ENCODE results near the gene NRM.

Gene NRM

GRCh38 chr6:30727920-30728553 lies 37.3 kb upstream of the NRM start:
- H3K4me3 ChIP-seq (replicated peaks; ENCODE audit: insufficient read depth, low read length), result no peak overlapping the region
- H3K27ac ChIP-seq (replicated peaks), result no peak overlapping the region
- TF ChIP-seq CTCF (IDR thresholded peaks at IDR 0.05; ENCODE audit: insufficient read depth, low read length) (no peak), GABPA (IDR thresholded peaks at IDR 0.05; ENCODE audit: low read depth) (no peak), REST (IDR thresholded peaks at IDR 0.05; ENCODE audit: insufficient replicate concordance, low read depth) (no peak), SPI1 (IDR thresholded peaks at IDR 0.05; ENCODE audit: borderline replicate concordance, low read depth) (no peak), POLR2AphosphoS5 (IDR thresholded peaks at IDR 0.05; ENCODE audit: low read depth) (no peak)
- H3K27me3 ChIP-seq (ENCODE audit: insufficient read depth, poor library complexity, severe bottlenecking), result no peaks in the 10 kb centered on the region
- no peak for DNase-seq (ENCODE audit: low read depth in 1 of 2, low spot score in 1 of 2)

GRCh38 chr6:30726506-30727413 lies 36.0 kb upstream of the NRM start:
- Histone ChIP-seq H3K27ac (replicated peaks) (no peak overlapping the region), H3K27me3 (ENCODE audit: insufficient read depth, poor library complexity, severe bottlenecking) (no peaks in the 10 kb centered on the region), H3K4me3 (replicated peaks; ENCODE audit: insufficient read depth, low read length) (no peak overlapping the region)
- no peak for DNase-seq (ENCODE audit: low read depth in 1 of 2, low spot score in 1 of 2)
- TF ChIP-seq SPI1 (IDR thresholded peaks at IDR 0.05; ENCODE audit: borderline replicate concordance, low read depth) (no peak), GABPA (IDR thresholded peaks at IDR 0.05; ENCODE audit: low read depth) (no peak), CTCF (IDR thresholded peaks at IDR 0.05; ENCODE audit: insufficient read depth, low read length) (no peak), POLR2AphosphoS5 (IDR thresholded peaks at IDR 0.05; ENCODE audit: low read depth) (no peak), REST (IDR thresholded peaks at IDR 0.05; ENCODE audit: insufficient replicate concordance, low read depth) (no peak)

- TF ChIP-seq GABPA (IDR thresholded peaks at IDR 0.05; ENCODE audit: low read depth) (no peak), POLR2AphosphoS5 (IDR thresholded peaks at IDR 0.05; ENCODE audit: low read depth) (peak; percentile 93)
- H3K27ac ChIP-seq (replicated peaks), result no peak overlapping the region
- DNase-seq (ENCODE audit: low read depth in 1 of 2, low spot score in 1 of 2), result no peak
- H3K4me3 ChIP-seq (replicated peaks; ENCODE audit: insufficient read depth, low read length), result no peak overlapping the region
- no peaks in the 10 kb centered on the region for H3K27me3 ChIP-seq (ENCODE audit: insufficient read depth, poor library complexity, severe bottlenecking)
These were observed 35.1 kb upstream of the NRM start for GRCh38 chr6:30725713-30726505.
